ENCODE results near the gene SSU72. TPM values are rescaled to one million over a fixed set of nuclear protein-coding genes. Genes with fewer than 3 reads are reported as not detected.

Gene SSU72
- total and polyA plus RNA-seq, 2 donors (not counting 1 experiment from before 2014, with no cell fraction given), result 65.1 to 127 TPM

DNA sequence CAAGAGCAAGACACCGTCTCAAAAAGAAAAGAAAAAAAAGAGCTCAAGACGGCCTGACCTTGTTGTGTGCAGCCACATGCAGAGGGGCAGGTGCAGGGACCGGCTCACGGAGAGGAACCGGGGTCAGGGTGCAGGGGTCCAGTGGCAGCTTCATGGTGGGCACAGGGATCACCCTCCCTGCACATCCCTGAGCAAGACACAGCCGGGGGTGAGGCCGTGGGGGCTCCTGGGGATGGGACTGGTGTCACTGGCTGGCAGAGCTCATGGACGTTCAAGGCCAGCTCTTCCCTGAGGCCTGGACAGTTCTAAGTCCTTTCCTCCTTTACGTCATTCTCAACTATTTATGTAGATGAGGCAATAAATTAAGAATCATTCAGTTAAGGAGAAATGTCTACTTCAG lies 27.7 kb downstream of the SSU72 start:
- Histone ChIP-seq H3K9ac (ENCODE audit: insufficient read depth, low read length) (no peak overlapping the region), H3K4me3 (replicated peaks in 1 of 4; ENCODE audit: control extremely low read depth in 1 of 4, insufficient read depth in 1 of 4, low read depth in 3 of 4, low read length in 4 of 4) (no peak overlapping the region), H3K36me3 (ENCODE audit: control insufficient read depth, insufficient read depth, low read length) (peaks cover 12% of the 10 kb centered on the region), H2AFZ (ENCODE audit: low read length) (no peak overlapping the region), H3K27me3 (ENCODE audit: control insufficient read depth, insufficient read depth, low read length) (no peaks in the 10 kb centered on the region), H3K9me3 (ENCODE audit: control insufficient read depth, insufficient read depth, low read depth, low read length) (no peaks in the 10 kb centered on the region), H3K27ac (ENCODE audit: insufficient read depth, low read length) (no peak overlapping the region), H3K79me2 (ENCODE audit: control insufficient read depth, insufficient read depth, low read length) (peaks cover 10% of the 10 kb centered on the region), H3K4me2 (ENCODE audit: extremely low read depth, insufficient read depth, low read length) (no peak overlapping the region), H3K4me1 (ENCODE audit: control insufficient read depth, extremely low read depth, insufficient read depth, low read length) (peaks cover 9% of the 10 kb centered on the region), H4K20me1 (ENCODE audit: control insufficient read depth, extremely low read depth, insufficient read depth, low read length) (no peaks in the 10 kb centered on the region)
- no peak for TF ChIP-seq EZH2 (IDR thresholded peaks at IDR 0.05; ENCODE audit: low read length, missing control alignments)
- no peak for TF ChIP-seq CTCF (conservative IDR thresholded peaks at IDR 0.05 in 1 of 2, IDR thresholded peaks at IDR 0.05 in 1 of 2; ENCODE audit: low read depth in 1 of 2, low read length in 2 of 2)
- no peak for DNase-seq (ENCODE audit: low read depth in 2 of 2)

GRCh38 chr1:1545946-1546737 lies 28.5 kb downstream of the SSU72 start:
- H3K9ac ChIP-seq (ENCODE audit: insufficient read depth, low read length), result no peak overlapping the region
- H3K4me1 ChIP-seq (ENCODE audit: control insufficient read depth, extremely low read depth, insufficient read depth, low read length), result peaks cover 5% of the 10 kb centered on the region
- H3K36me3 ChIP-seq (ENCODE audit: control insufficient read depth, insufficient read depth, low read length), result peaks cover 13% of the 10 kb centered on the region
- TF ChIP-seq CTCF (conservative IDR thresholded peaks at IDR 0.05 in 1 of 2, IDR thresholded peaks at IDR 0.05 in 1 of 2; ENCODE audit: low read depth in 1 of 2, low read length in 2 of 2) (no peak), EZH2 (IDR thresholded peaks at IDR 0.05; ENCODE audit: low read length, missing control alignments) (no peak)
- H3K9me3 ChIP-seq (ENCODE audit: control insufficient read depth, insufficient read depth, low read depth, low read length), result no peaks in the 10 kb centered on the region
- H3K27me3 ChIP-seq (ENCODE audit: control insufficient read depth, insufficient read depth, low read length), result no peaks in the 10 kb centered on the region
- no peak overlapping the region for H3K4me2 ChIP-seq (ENCODE audit: extremely low read depth, insufficient read depth, low read length)
- H3K27ac ChIP-seq (ENCODE audit: insufficient read depth, low read length), result no peak overlapping the region
- H3K4me3 ChIP-seq (replicated peaks in 1 of 4; ENCODE audit: control extremely low read depth in 1 of 4, insufficient read depth in 1 of 4, low read depth in 3 of 4, low read length in 4 of 4), result no peak overlapping the region
- H2AFZ ChIP-seq (ENCODE audit: low read length), result no peak overlapping the region
- H3K79me2 ChIP-seq (ENCODE audit: control insufficient read depth, insufficient read depth, low read length), result peaks cover 2% of the 10 kb centered on the region
- no peak for DNase-seq (ENCODE audit: low read depth in 2 of 2)
- H4K20me1 ChIP-seq (ENCODE audit: control insufficient read depth, extremely low read depth, insufficient read depth, low read length), result no peaks in the 10 kb centered on the region

DNA sequence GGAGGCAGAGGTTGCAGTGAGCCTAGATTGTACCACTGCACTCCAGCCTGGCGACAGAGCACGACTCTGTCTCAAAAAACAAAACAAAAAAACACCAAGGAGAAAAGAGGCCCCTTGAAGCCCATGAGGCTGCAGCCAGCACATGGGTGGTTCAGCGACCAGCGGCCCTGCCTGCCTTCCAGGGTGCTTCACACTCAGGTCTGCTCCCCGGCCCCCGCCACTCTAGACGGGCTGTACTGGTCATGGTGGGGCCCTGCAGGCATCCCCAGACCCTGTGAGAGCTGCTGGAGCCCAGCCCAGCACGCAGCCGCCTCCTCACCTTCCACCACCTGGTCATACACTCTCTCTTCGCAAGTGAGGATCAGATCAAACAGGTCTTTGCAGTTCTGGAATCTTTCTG lies 30.1 kb downstream of the SSU72 start:
- Histone ChIP-seq H3K27me3 (ENCODE audit: control insufficient read depth, insufficient read depth, low read length) (no peaks in the 10 kb centered on the region), H3K9me3 (ENCODE audit: control insufficient read depth, insufficient read depth, low read depth, low read length) (no peaks in the 10 kb centered on the region), H2AFZ (ENCODE audit: low read length) (no peak overlapping the region), H3K27ac (ENCODE audit: insufficient read depth, low read length) (no peak overlapping the region), H3K36me3 (ENCODE audit: control insufficient read depth, insufficient read depth, low read length) (peaks cover 15% of the 10 kb centered on the region), H3K4me1 (ENCODE audit: control insufficient read depth, extremely low read depth, insufficient read depth, low read length) (peaks cover 3% of the 10 kb centered on the region), H3K4me2 (ENCODE audit: extremely low read depth, insufficient read depth, low read length) (no peak overlapping the region), H4K20me1 (ENCODE audit: control insufficient read depth, extremely low read depth, insufficient read depth, low read length) (no peaks in the 10 kb centered on the region), H3K9ac (ENCODE audit: insufficient read depth, low read length) (no peak overlapping the region), H3K79me2 (ENCODE audit: control insufficient read depth, insufficient read depth, low read length) (peaks cover under 1% of the 10 kb centered on the region), H3K4me3 (replicated peaks in 1 of 4; ENCODE audit: control extremely low read depth in 1 of 4, insufficient read depth in 1 of 4, low read depth in 3 of 4, low read length in 4 of 4) (no peak overlapping the region)
- TF ChIP-seq EZH2 (IDR thresholded peaks at IDR 0.05; ENCODE audit: low read length, missing control alignments), result no peak
- TF ChIP-seq CTCF (conservative IDR thresholded peaks at IDR 0.05 in 1 of 2, IDR thresholded peaks at IDR 0.05 in 1 of 2; ENCODE audit: low read depth in 1 of 2, low read length in 2 of 2), result no peak
- DNase-seq (ENCODE audit: low read depth in 2 of 2), result no peak

Data from fibroblast of lung (primary cell).